ENCODE measurements around the gene CMTR1. TPM values are rescaled to one million over a fixed set of nuclear protein-coding genes. Genes with fewer than 3 reads are reported as not detected.

CMTR1 gene
- total RNA-seq, 1 donor from 2014 or later: 60.1 TPM

DNA sequence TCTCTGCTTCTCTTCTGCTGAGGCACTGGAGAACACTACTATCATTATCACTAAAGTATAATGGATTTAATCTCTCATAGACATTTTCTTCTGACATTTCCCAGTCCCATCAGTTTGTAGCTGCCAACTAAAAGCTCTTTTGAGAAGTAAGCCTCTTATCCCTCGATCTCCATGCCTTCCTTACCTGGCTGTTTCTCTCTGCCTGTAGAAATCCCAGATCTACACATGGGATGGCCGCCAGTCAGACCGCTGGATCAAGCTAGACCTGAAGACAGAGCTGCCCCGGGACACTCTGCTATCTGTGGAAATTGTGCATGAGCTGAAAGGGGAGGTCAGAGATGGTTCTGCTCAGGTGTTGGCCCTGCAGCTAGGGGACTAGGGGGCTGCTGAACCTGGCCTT, 41.3 kb downstream of the CMTR1 start:
- Mint-ChIP-seq H3K9me3 (peaks cover 4% of the 10 kb centered on the region), H3K4me1 (no peaks in the 10 kb centered on the region), H3K27ac (no peak overlapping the region), H3K27me3 (ENCODE audit: low read depth) (no peaks in the 10 kb centered on the region), H3K4me3 (no peak overlapping the region), H3K36me3 (peaks cover 47% of the 10 kb centered on the region)
- no peak for DNase-seq (ENCODE audit: low spot score in 2 of 2, unreplicated experiment in 2 of 2)
- TF ChIP-seq, protein P1, sequence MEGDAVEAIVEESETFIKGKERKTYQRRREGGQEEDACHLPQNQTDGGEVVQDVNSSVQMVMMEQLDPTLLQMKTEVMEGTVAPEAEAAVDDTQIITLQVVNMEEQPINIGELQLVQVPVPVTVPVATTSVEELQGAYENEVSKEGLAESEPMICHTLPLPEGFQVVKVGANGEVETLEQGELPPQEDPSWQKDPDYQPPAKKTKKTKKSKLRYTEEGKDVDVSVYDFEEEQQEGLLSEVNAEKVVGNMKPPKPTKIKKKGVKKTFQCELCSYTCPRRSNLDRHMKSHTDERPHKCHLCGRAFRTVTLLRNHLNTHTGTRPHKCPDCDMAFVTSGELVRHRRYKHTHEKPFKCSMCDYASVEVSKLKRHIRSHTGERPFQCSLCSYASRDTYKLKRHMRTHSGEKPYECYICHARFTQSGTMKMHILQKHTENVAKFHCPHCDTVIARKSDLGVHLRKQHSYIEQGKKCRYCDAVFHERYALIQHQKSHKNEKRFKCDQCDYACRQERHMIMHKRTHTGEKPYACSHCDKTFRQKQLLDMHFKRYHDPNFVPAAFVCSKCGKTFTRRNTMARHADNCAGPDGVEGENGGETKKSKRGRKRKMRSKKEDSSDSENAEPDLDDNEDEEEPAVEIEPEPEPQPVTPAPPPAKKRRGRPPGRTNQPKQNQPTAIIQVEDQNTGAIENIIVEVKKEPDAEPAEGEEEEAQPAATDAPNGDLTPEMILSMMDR (IDR thresholded peaks at IDR 0.05; ENCODE audit: unreplicated experiment): no peak

DNA sequence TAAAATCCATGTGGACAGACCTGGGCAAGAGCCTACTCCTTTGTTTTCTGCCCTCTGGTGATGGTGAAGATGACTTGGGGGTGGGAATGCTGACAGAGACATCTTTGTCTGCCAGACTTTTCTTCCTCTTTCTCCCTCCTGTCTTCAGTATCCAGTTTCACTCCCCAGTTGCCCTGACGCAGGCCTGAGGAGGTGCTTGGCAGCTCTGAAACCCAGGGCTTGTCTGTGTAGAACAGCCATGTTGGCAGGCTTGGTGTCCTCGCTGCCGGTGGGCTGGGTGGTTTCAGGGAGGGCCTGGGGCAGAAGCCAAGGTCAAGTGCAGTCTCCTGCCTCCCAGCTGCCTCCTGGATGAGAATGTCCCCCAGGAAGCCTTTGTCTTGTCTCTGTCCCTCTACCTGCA, 44.2 kb downstream of the CMTR1 start:
- Mint-ChIP-seq H3K4me3 (no peak overlapping the region), H3K4me1 (no peaks in the 10 kb centered on the region), H3K27me3 (ENCODE audit: low read depth) (no peaks in the 10 kb centered on the region), H3K27ac (no peak overlapping the region), H3K9me3 (no peaks in the 10 kb centered on the region), H3K36me3 (peaks cover 26% of the 10 kb centered on the region)
- TF ChIP-seq, protein P1 (IDR thresholded peaks at IDR 0.05; ENCODE audit: unreplicated experiment): no peak
- no peak for DNase-seq (ENCODE audit: low spot score in 2 of 2, unreplicated experiment in 2 of 2)

DNA sequence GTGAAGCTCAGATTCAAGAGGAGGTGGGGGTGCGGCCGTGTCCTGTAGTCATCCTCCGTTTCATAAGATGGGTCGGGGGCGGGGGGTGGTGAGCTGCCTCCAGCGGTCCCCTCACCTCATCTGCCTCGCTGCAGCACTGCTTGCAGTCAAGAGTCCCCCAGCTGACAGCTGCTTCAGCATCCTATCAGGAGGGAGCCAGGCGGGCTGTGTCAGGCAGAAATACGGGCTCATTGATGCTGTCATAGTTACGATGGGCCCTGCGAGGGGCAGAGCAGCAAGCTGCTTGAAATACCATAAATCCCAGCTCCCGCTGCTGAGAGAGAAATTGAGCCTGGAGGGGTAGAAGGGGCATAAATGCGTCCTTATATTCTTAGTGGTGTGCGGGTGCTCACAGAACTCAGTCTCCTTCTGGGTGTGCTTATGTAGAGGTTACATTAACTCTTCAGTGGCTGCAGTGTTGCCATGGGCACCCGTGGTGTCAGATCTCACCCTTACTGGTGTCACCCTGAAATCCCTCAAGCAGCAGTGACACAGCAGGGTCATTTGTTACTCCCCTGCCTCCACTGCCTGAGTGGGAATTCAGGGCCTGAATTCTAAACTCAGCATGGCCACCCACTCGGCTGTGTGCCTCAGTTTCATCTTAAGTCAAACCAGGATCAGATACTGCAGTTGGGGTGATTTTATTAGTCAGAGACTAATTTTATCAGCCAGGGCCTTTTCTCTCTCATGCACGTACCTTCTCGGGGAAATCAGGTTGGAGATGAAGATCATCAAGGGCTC, 44.8 kb downstream of the CMTR1 start:
- no peaks in the 10 kb centered on the region for H3K27me3 Mint-ChIP-seq (ENCODE audit: low read depth)
- DNase-seq (ENCODE audit: low spot score in 2 of 2, unreplicated experiment in 2 of 2): no peak
- peaks cover 28% of the 10 kb centered on the region for H3K36me3 Mint-ChIP-seq
- TF ChIP-seq, protein P1 (IDR thresholded peaks at IDR 0.05; ENCODE audit: unreplicated experiment): no peak
- no peaks in the 10 kb centered on the region for H3K9me3 Mint-ChIP-seq
- H3K27ac Mint-ChIP-seq: no peak overlapping the region
- H3K4me1 Mint-ChIP-seq: no peaks in the 10 kb centered on the region
- no peak overlapping the region for H3K4me3 Mint-ChIP-seq

DNA sequence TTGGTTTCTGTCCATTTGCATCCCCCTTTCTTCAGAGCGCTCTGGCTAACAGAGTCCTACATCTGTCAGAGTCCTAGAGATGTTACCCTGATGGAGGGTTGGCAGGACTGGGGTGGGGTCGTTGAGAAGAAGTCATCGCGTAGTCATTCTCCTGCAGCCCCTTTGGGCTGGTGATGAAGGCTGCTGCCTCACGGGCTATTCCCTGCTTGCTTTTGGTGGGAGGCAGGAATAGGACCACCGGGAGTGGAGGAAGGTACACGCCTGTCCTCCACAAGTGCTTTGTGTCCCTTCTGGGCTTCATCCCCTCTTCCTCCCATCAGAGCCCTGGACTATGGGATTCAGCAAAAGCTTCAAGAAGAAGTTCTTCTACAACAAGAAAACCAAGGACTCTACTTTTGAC, 45.8 kb downstream of the CMTR1 start:
- DNase-seq (ENCODE audit: low spot score in 2 of 2, unreplicated experiment in 2 of 2): no peak

DNA sequence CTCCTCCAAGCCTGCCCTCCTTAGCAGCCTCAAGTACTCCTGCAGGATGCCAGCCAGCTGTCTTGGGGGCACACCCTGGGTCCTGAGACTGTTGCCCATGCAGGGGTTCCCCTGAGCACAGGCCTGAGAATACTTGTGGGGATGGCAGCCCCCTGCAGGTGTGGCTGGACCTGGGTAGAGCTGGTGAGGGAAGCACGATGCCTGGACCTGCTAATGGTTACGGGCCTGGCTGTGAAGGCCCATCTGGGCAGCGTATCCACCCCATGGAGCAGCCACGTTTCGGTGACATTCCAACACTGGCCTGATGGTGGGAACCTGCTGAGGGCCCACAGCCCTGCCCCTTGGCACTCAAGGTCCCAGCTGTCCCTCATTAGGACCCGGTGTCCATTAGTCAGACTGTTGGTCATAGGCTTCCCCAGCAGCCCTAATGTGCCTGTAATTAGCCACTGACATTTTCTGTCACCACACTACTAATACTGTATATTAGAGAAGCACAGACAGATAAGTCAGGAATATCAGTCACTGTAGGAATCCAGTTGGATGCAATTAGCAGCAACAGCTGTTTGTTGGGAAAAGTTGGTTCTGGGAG, 46.3 kb downstream of the CMTR1 start:
- Mint-ChIP-seq H3K9me3 (no peaks in the 10 kb centered on the region), H3K27me3 (ENCODE audit: low read depth) (no peaks in the 10 kb centered on the region), H3K4me1 (no peaks in the 10 kb centered on the region), H3K27ac (no peak overlapping the region), H3K4me3 (no peak overlapping the region), H3K36me3 (peaks cover 18% of the 10 kb centered on the region)
- TF ChIP-seq, protein P1 (IDR thresholded peaks at IDR 0.05; ENCODE audit: unreplicated experiment): no peak
- no peak for DNase-seq (ENCODE audit: low spot score in 2 of 2, unreplicated experiment in 2 of 2)

More for the DNA sequence above, 45.8 kb downstream of the CMTR1 start:
- H3K27ac Mint-ChIP-seq: no peak overlapping the region
- peaks cover 23% of the 10 kb centered on the region for H3K36me3 Mint-ChIP-seq
- no peaks in the 10 kb centered on the region for H3K27me3 Mint-ChIP-seq (ENCODE audit: low read depth)
- no peaks in the 10 kb centered on the region for H3K4me1 Mint-ChIP-seq
- TF ChIP-seq, protein P1 (IDR thresholded peaks at IDR 0.05; ENCODE audit: unreplicated experiment): no peak
- H3K9me3 Mint-ChIP-seq: no peaks in the 10 kb centered on the region
- H3K4me3 Mint-ChIP-seq: no peak overlapping the region

Measured in mesothelial cell of epicardium (in vitro differentiated cells).